IMR-90 (cell line): ENCODE data around the gene CUL9. TPM values are rescaled to one million over a fixed set of nuclear protein-coding genes. Genes with fewer than 3 reads are reported as not detected.

Source experiments
- ATAC-seq: fragments of 200-7000 bp; cut with Tn5 transposase; 2 replicates; pipeline ENCODE4 v1.9.1; 2020; ENCODE audit warnings: low read depth, mild to moderate bottlenecking, moderate library complexity
- BruUV-seq: library from RNA; stranded (reverse); fragments of 400-500 nt; replicated peaks from 2 replicates; lab custom pipeline; 2021; lab: Mats Ljungman, UMichigan
- CTCF ChIA-PET: fragments of 300-600 bp; formaldehyde crosslinking; extraction: SDS; loops from one replicate; lab custom pipeline; 2021; ENCODE audit warnings: antibody characterized with exemption; lab: Yijun Ruan, JAX
- POLR2A ChIA-PET: fragments of 300-600 bp; sonication (Branson Sonifier 250); formaldehyde crosslinking; loops from one replicate; lab custom pipeline; 2022; ENCODE audit warnings: antibody characterized with exemption; ENCODE audit not compliant: unreplicated experiment; lab: Charles Lee
- DNase-seq: peaks from one replicate; pipeline ENCODE4 v3.0.0; 2013
- H2AFZ ChIP-seq: replicated peaks from 2 replicates; pipeline ENCODE3; 2013; ENCODE audit warnings: low read length, mild to moderate bottlenecking; ENCODE audit not compliant: poor library complexity
- H2AK5ac ChIP-seq: 2 replicates; pipeline ENCODE4 v1.6.1; 2013; ENCODE audit warnings: low read depth, low read length, inconsistent platforms
- H2AK9ac ChIP-seq: replicated peaks from 2 replicates; pipeline ENCODE3; 2013; ENCODE audit warnings: mild to moderate bottlenecking, low read depth, low read length, moderate library complexity; ENCODE audit not compliant: poor library complexity
- H2BK120ac ChIP-seq: 2 replicates; pipeline ENCODE4 v1.6.1; 2013; ENCODE audit warnings: low read depth, low read length, inconsistent platforms
- H2BK15ac ChIP-seq: 3 replicates; pipeline ENCODE4 v1.6.1; 2013; ENCODE audit warnings: low read depth, low read length, inconsistent platforms
- H2BK20ac ChIP-seq: 2 replicates; pipeline ENCODE4 v1.6.1; 2013; ENCODE audit warnings: low read depth, mild to moderate bottlenecking, inconsistent platforms, low read length, moderate library complexity
- H2BK5ac ChIP-seq: 2 replicates; pipeline ENCODE4 v1.6.1; 2013; ENCODE audit warnings: mild to moderate bottlenecking, low read depth, low read length, inconsistent platforms; ENCODE audit not compliant: poor library complexity, severe bottlenecking
- H3K14ac ChIP-seq: replicated peaks from 2 replicates; pipeline ENCODE4 v1.6.1; 2013; ENCODE audit warnings: low read depth, low read length, inconsistent platforms
- H3K18ac ChIP-seq: 2 replicates; pipeline ENCODE4 v1.6.1; 2013; ENCODE audit warnings: low read depth, low read length, control low read depth
- H3K23ac ChIP-seq: 2 replicates; pipeline ENCODE4 v1.6.1; 2013; ENCODE audit warnings: low read depth, low read length, inconsistent platforms
- H3K27ac ChIP-seq: 2 replicates; pipeline ENCODE4 v1.5.1; 2013; ENCODE audit warnings: mild to moderate bottlenecking, control low read depth, low read length; ENCODE audit not compliant: insufficient read depth
- H3K27me3 ChIP-seq: 2 replicates; pipeline ENCODE4 v1.6.1; 2013; ENCODE audit warnings: low read length; ENCODE audit not compliant: control insufficient read depth, insufficient read depth
- H3K36me3 ChIP-seq: 2 replicates; pipeline ENCODE4 v1.6.1; 2013; ENCODE audit warnings: low read length, mixed read lengths; ENCODE audit not compliant: control insufficient read depth, insufficient read depth
- H3K4ac ChIP-seq: 2 replicates; pipeline ENCODE4 v1.6.1; 2013; ENCODE audit warnings: low read depth, low read length, inconsistent platforms
- H3K4me1 ChIP-seq: 2 replicates; pipeline ENCODE4 v1.6.1; 2013; ENCODE audit warnings: low read length, mixed read lengths; ENCODE audit not compliant: control insufficient read depth, insufficient read depth
- H3K4me2 ChIP-seq: 2 replicates; pipeline ENCODE4 v1.6.1; 2013; ENCODE audit warnings: low read depth, mild to moderate bottlenecking, control low read depth, low read length, moderate library complexity
- H3K4me3 ChIP-seq: 2 replicates; pipeline ENCODE4 v1.5.1; 2013; ENCODE audit warnings: low read depth, mild to moderate bottlenecking, control low read depth, low read length, moderate library complexity; ENCODE audit not compliant: insufficient read depth
- H3K56ac ChIP-seq: 2 replicates; pipeline ENCODE4 v1.6.1; 2013; ENCODE audit warnings: low read length, inconsistent platforms; ENCODE audit not compliant: insufficient read depth; ENCODE audit errors: extremely low read depth
- H3K79me1 ChIP-seq, 2 experiments: 2 replicates each; pipeline ENCODE4 v1.6.1; 2013; ENCODE audit warnings: low read length in 2 of 2, inconsistent platforms in 1 of 2, low read depth in 1 of 2
- H3K9ac ChIP-seq: 2 replicates; pipeline ENCODE4 v1.6.1; 2013; ENCODE audit warnings: low read depth, low read length, control low read depth
- H3K9me1 ChIP-seq: 2 replicates; pipeline ENCODE4 v1.6.1; 2013; ENCODE audit warnings: low read length, inconsistent platforms; ENCODE audit not compliant: insufficient read depth
- H3K9me3 ChIP-seq: 2 replicates; pipeline ENCODE4 v1.6.1; 2013; ENCODE audit warnings: low read length; ENCODE audit not compliant: control insufficient read depth, insufficient read depth
- H4K20me1 ChIP-seq: 2 replicates; pipeline ENCODE4 v1.6.1; 2013; ENCODE audit warnings: low read length, inconsistent platforms; ENCODE audit not compliant: insufficient read depth
- H4K5ac ChIP-seq: 2 replicates; pipeline ENCODE4 v1.6.1; 2013; ENCODE audit warnings: mild to moderate bottlenecking, low read depth, low read length, control low read depth
- H4K8ac ChIP-seq, 2 experiments: 2 replicates each; pipeline ENCODE4 v1.6.1; 2013; ENCODE audit warnings: low read depth in 2 of 2, low read length in 2 of 2, control low read depth in 1 of 2, inconsistent platforms in 1 of 2
- H4K91ac ChIP-seq: 2 replicates; pipeline ENCODE4 v1.6.1; 2013; ENCODE audit warnings: low read depth, low read length, inconsistent platforms; ENCODE audit not compliant: insufficient read depth
- BHLHE40 ChIP-seq: fragments of 150-350 bp; IDR thresholded peaks from 2 replicates; pipeline ENCODE4 v1.6.1; 2016; ENCODE audit warnings: mild to moderate bottlenecking, low read depth, low read length
- CHD1 ChIP-seq: IDR thresholded peaks from 2 replicates; pipeline ENCODE4 v1.6.1; 2012; ENCODE audit warnings: low read depth, low read length, improper control_type of control experiment
- MXI1 ChIP-seq: IDR thresholded peaks from 2 replicates; pipeline ENCODE4 v1.6.1; 2012; ENCODE audit warnings: low read depth, mild to moderate bottlenecking, low read length, moderate library complexity, borderline replicate concordance
- RAD21 ChIP-seq: IDR thresholded peaks from 2 replicates; pipeline ENCODE4 v1.6.1; 2012; ENCODE audit warnings: low read length, improper control_type of control experiment
- SMC3 ChIP-seq: fragments of 150-350 bp; IDR thresholded peaks from 2 replicates; pipeline ENCODE4 v1.6.1; 2016; ENCODE audit warnings: low read depth, mild to moderate bottlenecking, antibody characterized with exemption, low read length, moderate library complexity
- WGBS, 2 experiments: methylation state at CpG; one replicate each; pipeline versions ENCODE4 v1.1.5 to v1.1.7; 2013; ENCODE audit warnings: missing lambda C conversion rate in 2 of 2; ENCODE audit not compliant: insufficient read length in 1 of 2; ENCODE audit errors: extremely low coverage in 2 of 2; 5-methylcytosine and 5-hydroxymethylcytosine counted together
- dilution Hi-C: fragments of 300-500 bp; cut with HindIII; formaldehyde crosslinking; loops from one replicate; pipeline ENCODE4 v1.14.3; 2018; ENCODE audit warnings: low sequenced_read_pairs; ENCODE audit not compliant: unreplicated experiment
- in situ Hi-C: fragments of 300-500 bp; cut with MboI; formaldehyde crosslinking; loops from 3 replicates; pipeline ENCODE4 v1.14.3; 2019; ENCODE audit warnings: low sequenced_read_pairs, inconsistent platforms, mixed read lengths
- intact Hi-C: fragments of 100-400 bp; cut with micrococcal nuclease; formaldehyde crosslinking; loops from 2 replicates; pipeline ENCODE4 v1.10.0; 2022
- polyA plus RNA-seq, 3 experiments: library from polyadenylated mRNA; depleted of rRNA; stranded (reverse); fragments of >200 nt; gene quantifications; 2 replicates each; pipeline ENCODE4 v1.2.3, GENCODE V29; 2012; ENCODE audit warnings: low replicate concordance in 1 of 3
- total RNA-seq: library from RNA; depleted of rRNA; stranded (reverse); fragments of >200 nt; gene quantifications from 2 replicates; pipeline ENCODE4 v1.2.3, GENCODE V29; 2012

CUL9 gene
- total and polyA plus RNA-seq, 2 of the 4 experiments (the other 2 are of a cell fraction): 7.7 to 19.5 TPM

DNA sequence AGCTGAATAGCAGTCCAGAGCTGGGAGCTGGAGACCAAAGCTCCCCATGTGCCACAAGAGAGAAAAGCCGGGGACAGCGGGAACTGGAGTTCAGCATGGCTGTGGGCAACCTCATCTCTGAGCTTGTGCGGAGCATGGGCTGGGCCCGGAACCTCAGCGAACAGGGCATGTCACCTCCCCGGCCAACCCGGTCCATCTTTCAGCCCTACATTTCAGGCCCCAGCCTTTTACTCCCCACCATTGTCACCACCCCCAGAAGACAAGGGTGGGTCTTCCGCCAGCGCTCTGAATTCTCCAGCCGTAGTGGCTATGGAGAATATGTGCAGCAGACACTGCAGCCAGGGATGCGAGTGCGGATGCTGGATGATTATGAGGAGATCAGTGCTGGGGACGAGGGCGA, 4.0 kb downstream of the CUL9 start:
- in situ Hi-C loops: no loop called here
- 100% methylated on average over 13 of the region's 14 CpGs; no CpG with 5 or more reads in 1 of the 2 experiments for WGBS, 2 experiments

More for the DNA sequence above, 4.0 kb downstream of the CUL9 start:
- ChIA-PET POLR2A (interaction anchor here (0.6 kb wide), 1 partner anchor 110 kb away, joined by 3 read pairs; no protein-coding TSS in a partner anchor), CTCF (no interaction called here)
- Histone ChIP-seq H3K14ac (no peak overlapping the region), H4K91ac (no peak overlapping the region), H2BK5ac (no peak overlapping the region), H3K27me3 (no peaks in the 10 kb centered on the region), H2AFZ (no peak overlapping the region), H4K20me1 (no peaks in the 10 kb centered on the region), H2BK15ac (no peak overlapping the region), H3K9me1 (no peaks in the 10 kb centered on the region; the same call in 1 of the 2 replicates), H3K4me2 (no peak overlapping the region), H2AK5ac (no peak overlapping the region), H4K8ac (no peak overlapping the region), H3K56ac (no peak overlapping the region), H3K27ac (no peak overlapping the region), H3K9me3 (no peaks in the 10 kb centered on the region), H3K9ac (no peak overlapping the region), H3K79me1 (peaks cover 10 to 31% of the 10 kb centered on the region in 2 experiments), H3K4me3 (no peak overlapping the region), H3K18ac (no peak overlapping the region), H2BK120ac (no peak overlapping the region), H3K23ac (no peak overlapping the region), H3K36me3 (peaks cover 39% of the 10 kb centered on the region), H4K5ac (no peak overlapping the region), H2BK20ac (no peak overlapping the region), H3K4me1 (peaks cover 2% of the 10 kb centered on the region), H2AK9ac (no peak overlapping the region), H3K4ac (no peak overlapping the region)
- intact Hi-C loops: no loop called here
- no peak for ATAC-seq
- BruUV-seq: no TSS peak
- dilution Hi-C loops: no loop called here
- no peak for DNase-seq
- TF ChIP-seq MXI1: no peak
- TF ChIP-seq CHD1: no peak
- no peak for TF ChIP-seq RAD21
- no peak for TF ChIP-seq BHLHE40
- no peak for TF ChIP-seq SMC3
